ENCODE measurements around the gene AK2. TPM values are rescaled to one million over a fixed set of nuclear protein-coding genes. Genes with fewer than 3 reads are reported as not detected.

The AK2 gene
- total RNA-seq, 2 donors from 2014 or later = 114 to 118 TPM

DNA sequence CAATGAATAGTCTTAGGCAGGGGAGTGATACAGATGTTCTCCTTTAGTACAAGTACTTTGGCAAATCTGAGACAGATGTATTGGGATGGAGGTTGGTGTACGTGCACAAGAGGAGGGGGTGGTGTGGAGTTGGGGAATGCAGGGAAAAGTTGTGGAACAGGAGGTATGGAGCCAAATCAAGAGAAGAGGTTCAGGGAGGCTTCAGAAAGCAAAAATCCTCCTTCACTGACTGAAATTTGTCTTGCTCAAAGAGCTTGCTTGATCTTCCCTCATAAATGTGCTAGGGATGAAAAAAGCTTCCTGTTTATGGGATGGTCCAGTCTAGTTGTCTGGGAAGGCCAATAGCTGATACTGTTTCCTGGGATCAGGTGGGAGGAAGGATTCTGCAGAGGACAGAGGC is 77.9 kb downstream of the AK2 start:
- Histone ChIP-seq H3K9me3 (ENCODE audit: control insufficient read depth, low read length) (no peaks in the 10 kb centered on the region), H3K4me3 (ENCODE audit: low read length) (no peak overlapping the region), H3K4me1 (ENCODE audit: control insufficient read depth, insufficient read depth, low read length) (peaks cover 3% of the 10 kb centered on the region), H3K36me3 (ENCODE audit: control insufficient read depth, insufficient read depth, low read length) (peaks cover 6% of the 10 kb centered on the region), H3K27me3 (ENCODE audit: control insufficient read depth, insufficient read depth, low read length, poor library complexity, severe bottlenecking) (no peaks in the 10 kb centered on the region), H3K27ac (ENCODE audit: low read depth, low read length) (no peak overlapping the region), H3K9ac (ENCODE audit: extremely low read depth, low read length, poor library complexity, severe bottlenecking) (no peak overlapping the region)
- H3K36me3 Mint-ChIP-seq (ENCODE audit: low read depth) = peaks cover 3% of the 10 kb centered on the region
- no peak for DNase-seq
- 93 to 100% methylated on average over 1 of the region's 1 CpG for WGBS, 2 experiments (ENCODE audit: insufficient coverage in 1 of 2, insufficient read length in 1 of 2)
- TF ChIP-seq, protein P1, sequence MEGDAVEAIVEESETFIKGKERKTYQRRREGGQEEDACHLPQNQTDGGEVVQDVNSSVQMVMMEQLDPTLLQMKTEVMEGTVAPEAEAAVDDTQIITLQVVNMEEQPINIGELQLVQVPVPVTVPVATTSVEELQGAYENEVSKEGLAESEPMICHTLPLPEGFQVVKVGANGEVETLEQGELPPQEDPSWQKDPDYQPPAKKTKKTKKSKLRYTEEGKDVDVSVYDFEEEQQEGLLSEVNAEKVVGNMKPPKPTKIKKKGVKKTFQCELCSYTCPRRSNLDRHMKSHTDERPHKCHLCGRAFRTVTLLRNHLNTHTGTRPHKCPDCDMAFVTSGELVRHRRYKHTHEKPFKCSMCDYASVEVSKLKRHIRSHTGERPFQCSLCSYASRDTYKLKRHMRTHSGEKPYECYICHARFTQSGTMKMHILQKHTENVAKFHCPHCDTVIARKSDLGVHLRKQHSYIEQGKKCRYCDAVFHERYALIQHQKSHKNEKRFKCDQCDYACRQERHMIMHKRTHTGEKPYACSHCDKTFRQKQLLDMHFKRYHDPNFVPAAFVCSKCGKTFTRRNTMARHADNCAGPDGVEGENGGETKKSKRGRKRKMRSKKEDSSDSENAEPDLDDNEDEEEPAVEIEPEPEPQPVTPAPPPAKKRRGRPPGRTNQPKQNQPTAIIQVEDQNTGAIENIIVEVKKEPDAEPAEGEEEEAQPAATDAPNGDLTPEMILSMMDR (conservative IDR thresholded peaks at IDR 0.05) = no peak
- no peak overlapping the region for H3K27ac Mint-ChIP-seq
- no peaks in the 10 kb centered on the region for H3K9me3 Mint-ChIP-seq
- peaks cover 5% of the 10 kb centered on the region for H3K27me3 Mint-ChIP-seq (ENCODE audit: insufficient read depth)
- no peak overlapping the region for H3K4me3 Mint-ChIP-seq
- peaks cover 17% of the 10 kb centered on the region for H3K4me1 Mint-ChIP-seq

Other genes starting within 250 kb of the AK2 start
- gene YARS1, start 219.5 kb downstream of the AK2 start, total RNA-seq = 100 to 1,000 TPM; 141 to 154 TPM
- gene S100PBP, start 219.2 kb downstream of the AK2 start, total RNA-seq = 100 to 1,000 TPM in 1 of 2 donors, 10 to 100 TPM in 1; 91.4 to 112 TPM
- gene FNDC5, start 166.0 kb downstream of the AK2 start, total RNA-seq = 1 to 10 TPM; 6.0 to 7.2 TPM
- 1 to 10 TPM in 1 of 2 donors, not detected in 1; 1.2 TPM for gene HPCA, start 150.4 kb downstream of the AK2 start, total RNA-seq
- 10 to 100 TPM in 1 of 2 donors, 1 to 10 TPM in 1; 8.6 to 12.3 TPM for gene TMEM54, start 135.5 kb downstream of the AK2 start, total RNA-seq
- 10 to 100 TPM; 17.8 TPM for gene RNF19B, start 72.1 kb downstream of the AK2 start, total RNA-seq
- 1 to 10 TPM; 1.7 to 3.0 TPM for gene AZIN2, start 44.3 kb upstream of the AK2 start, total RNA-seq
- 1 to 10 TPM; 5.1 to 6.0 TPM for gene TRIM62, start 145.2 kb upstream of the AK2 start, total RNA-seq
- 10 to 100 TPM; 27.4 to 41.5 TPM for gene ZNF362, start 219.6 kb upstream of the AK2 start, total RNA-seq